ENCODE measurements around the gene KCNMB2.

The KCNMB2 gene

DNA sequence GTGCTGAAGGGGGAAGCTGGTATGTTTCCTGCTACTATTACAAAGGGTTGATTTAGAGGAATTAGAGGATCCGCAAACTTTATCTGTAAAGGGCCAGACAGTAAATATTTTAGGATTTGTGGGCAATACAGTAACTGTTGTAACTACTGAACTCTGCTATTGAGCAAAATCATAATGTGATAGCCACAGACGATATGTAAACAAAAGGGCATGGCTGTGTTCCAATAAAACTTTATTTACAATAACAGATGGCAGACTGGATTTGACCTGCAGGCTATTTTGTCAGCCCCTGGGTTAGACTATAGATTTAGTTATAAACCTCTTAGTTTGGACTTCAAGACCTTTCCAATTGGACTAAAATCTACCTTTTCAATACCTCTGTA is 27.8 kb upstream of the KCNMB2 start:
- H2AFZ ChIP-seq (ENCODE audit: low read depth, low read length) = no peak overlapping the region
- no peaks in the 10 kb centered on the region for H4K20me1 ChIP-seq (ENCODE audit: insufficient read depth, low read length)
- no peaks in the 10 kb centered on the region for H3K4me1 ChIP-seq (ENCODE audit: low read length)
- no peak overlapping the region for H3K27ac ChIP-seq (ENCODE audit: low read length)
- no peak overlapping the region for H3K4me2 ChIP-seq (ENCODE audit: low read length)
- H3K9me3 ChIP-seq (ENCODE audit: insufficient read depth, low read length) = no peaks in the 10 kb centered on the region
- H3K4me3 ChIP-seq (ENCODE audit: low read length) = no peak overlapping the region
- TF ChIP-seq EZH2phosphoT487 (IDR thresholded peaks at IDR 0.05; ENCODE audit: low read depth) = no peak
- no peak overlapping the region for H3K9ac ChIP-seq (ENCODE audit: low read length)
- H3K36me3 ChIP-seq (replicated peaks; ENCODE audit: low read depth, low read length) = no peaks in the 10 kb centered on the region
- no peaks in the 10 kb centered on the region for H3K79me2 ChIP-seq (ENCODE audit: low read length)
- H3K27me3 ChIP-seq (ENCODE audit: low read depth, low read length) = no peaks in the 10 kb centered on the region

DNA sequence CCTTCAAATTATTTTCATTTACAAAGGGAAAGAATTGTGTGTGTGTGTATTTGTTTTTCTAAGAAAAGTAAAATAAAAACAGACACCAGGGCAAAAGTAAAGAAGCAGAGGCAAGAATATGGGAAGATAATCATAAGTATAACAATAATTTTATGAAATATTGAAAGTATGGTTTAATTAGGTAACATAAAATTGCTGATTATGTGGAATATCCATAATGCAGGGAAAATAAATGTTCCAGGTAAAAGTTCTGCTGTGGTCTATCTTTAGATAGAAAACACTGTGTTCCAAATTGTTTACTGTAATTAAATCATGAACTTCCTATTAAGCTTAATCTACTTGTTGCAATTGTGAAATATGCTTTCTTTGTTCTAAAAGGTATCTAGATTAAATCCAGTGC is 25.7 kb upstream of the KCNMB2 start:
- no peak overlapping the region for H3K4me2 ChIP-seq (ENCODE audit: low read length)

DNA sequence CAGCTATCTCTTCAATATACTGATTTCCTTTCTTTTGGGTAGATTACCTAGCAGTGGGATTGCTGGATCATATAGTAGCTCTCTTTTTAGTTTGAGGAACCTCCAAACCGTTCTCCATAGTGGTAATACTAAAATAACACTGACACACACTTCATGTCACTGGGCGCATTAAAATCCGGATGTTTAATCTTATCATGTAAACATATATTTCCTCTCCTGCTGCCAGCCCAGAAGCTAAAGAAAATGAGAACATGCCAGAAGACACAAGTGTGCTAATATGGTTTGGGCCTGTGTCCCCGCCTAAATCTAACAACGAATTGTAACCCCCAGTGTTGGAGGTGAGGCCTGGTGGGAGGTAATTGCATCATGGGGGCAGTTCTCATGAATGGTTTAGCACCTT is 23.6 kb upstream of the KCNMB2 start:
- H3K9me3 ChIP-seq (ENCODE audit: insufficient read depth, low read length) = no peaks in the 10 kb centered on the region
- H3K36me3 ChIP-seq (replicated peaks; ENCODE audit: low read depth, low read length) = no peaks in the 10 kb centered on the region
- H3K4me2 ChIP-seq (ENCODE audit: low read length) = no peak overlapping the region
- H3K27ac ChIP-seq (ENCODE audit: low read length) = no peak overlapping the region
- H2AFZ ChIP-seq (ENCODE audit: low read depth, low read length) = no peak overlapping the region
- no peaks in the 10 kb centered on the region for H3K79me2 ChIP-seq (ENCODE audit: low read length)
- no peak overlapping the region for H3K4me3 ChIP-seq (ENCODE audit: low read length)
- no peaks in the 10 kb centered on the region for H4K20me1 ChIP-seq (ENCODE audit: insufficient read depth, low read length)
- H3K27me3 ChIP-seq (ENCODE audit: low read depth, low read length) = no peaks in the 10 kb centered on the region
- TF ChIP-seq, protein P1, sequence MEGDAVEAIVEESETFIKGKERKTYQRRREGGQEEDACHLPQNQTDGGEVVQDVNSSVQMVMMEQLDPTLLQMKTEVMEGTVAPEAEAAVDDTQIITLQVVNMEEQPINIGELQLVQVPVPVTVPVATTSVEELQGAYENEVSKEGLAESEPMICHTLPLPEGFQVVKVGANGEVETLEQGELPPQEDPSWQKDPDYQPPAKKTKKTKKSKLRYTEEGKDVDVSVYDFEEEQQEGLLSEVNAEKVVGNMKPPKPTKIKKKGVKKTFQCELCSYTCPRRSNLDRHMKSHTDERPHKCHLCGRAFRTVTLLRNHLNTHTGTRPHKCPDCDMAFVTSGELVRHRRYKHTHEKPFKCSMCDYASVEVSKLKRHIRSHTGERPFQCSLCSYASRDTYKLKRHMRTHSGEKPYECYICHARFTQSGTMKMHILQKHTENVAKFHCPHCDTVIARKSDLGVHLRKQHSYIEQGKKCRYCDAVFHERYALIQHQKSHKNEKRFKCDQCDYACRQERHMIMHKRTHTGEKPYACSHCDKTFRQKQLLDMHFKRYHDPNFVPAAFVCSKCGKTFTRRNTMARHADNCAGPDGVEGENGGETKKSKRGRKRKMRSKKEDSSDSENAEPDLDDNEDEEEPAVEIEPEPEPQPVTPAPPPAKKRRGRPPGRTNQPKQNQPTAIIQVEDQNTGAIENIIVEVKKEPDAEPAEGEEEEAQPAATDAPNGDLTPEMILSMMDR (IDR thresholded peaks at IDR 0.05; ENCODE audit: low read depth, low read length) = no peak
- no peak for TF ChIP-seq EZH2phosphoT487 (IDR thresholded peaks at IDR 0.05; ENCODE audit: low read depth)
- H3K4me1 ChIP-seq (ENCODE audit: low read length) = no peaks in the 10 kb centered on the region
- no peak overlapping the region for H3K9ac ChIP-seq (ENCODE audit: low read length)

More for the DNA sequence above, 25.7 kb upstream of the KCNMB2 start:
- H3K4me3 ChIP-seq (ENCODE audit: low read length) = no peak overlapping the region
- no peaks in the 10 kb centered on the region for H3K9me3 ChIP-seq (ENCODE audit: insufficient read depth, low read length)
- H4K20me1 ChIP-seq (ENCODE audit: insufficient read depth, low read length) = no peaks in the 10 kb centered on the region
- no peaks in the 10 kb centered on the region for H3K36me3 ChIP-seq (replicated peaks; ENCODE audit: low read depth, low read length)
- no peak overlapping the region for H3K27ac ChIP-seq (ENCODE audit: low read length)
- H3K79me2 ChIP-seq (ENCODE audit: low read length) = no peaks in the 10 kb centered on the region
- H3K4me1 ChIP-seq (ENCODE audit: low read length) = no peaks in the 10 kb centered on the region
- TF ChIP-seq, protein P1 (IDR thresholded peaks at IDR 0.05; ENCODE audit: low read depth, low read length) = no peak
- no peak for TF ChIP-seq EZH2phosphoT487 (IDR thresholded peaks at IDR 0.05; ENCODE audit: low read depth)
- H3K27me3 ChIP-seq (ENCODE audit: low read depth, low read length) = no peaks in the 10 kb centered on the region
- no peak overlapping the region for H2AFZ ChIP-seq (ENCODE audit: low read depth, low read length)
- no peak overlapping the region for H3K9ac ChIP-seq (ENCODE audit: low read length)

DNA sequence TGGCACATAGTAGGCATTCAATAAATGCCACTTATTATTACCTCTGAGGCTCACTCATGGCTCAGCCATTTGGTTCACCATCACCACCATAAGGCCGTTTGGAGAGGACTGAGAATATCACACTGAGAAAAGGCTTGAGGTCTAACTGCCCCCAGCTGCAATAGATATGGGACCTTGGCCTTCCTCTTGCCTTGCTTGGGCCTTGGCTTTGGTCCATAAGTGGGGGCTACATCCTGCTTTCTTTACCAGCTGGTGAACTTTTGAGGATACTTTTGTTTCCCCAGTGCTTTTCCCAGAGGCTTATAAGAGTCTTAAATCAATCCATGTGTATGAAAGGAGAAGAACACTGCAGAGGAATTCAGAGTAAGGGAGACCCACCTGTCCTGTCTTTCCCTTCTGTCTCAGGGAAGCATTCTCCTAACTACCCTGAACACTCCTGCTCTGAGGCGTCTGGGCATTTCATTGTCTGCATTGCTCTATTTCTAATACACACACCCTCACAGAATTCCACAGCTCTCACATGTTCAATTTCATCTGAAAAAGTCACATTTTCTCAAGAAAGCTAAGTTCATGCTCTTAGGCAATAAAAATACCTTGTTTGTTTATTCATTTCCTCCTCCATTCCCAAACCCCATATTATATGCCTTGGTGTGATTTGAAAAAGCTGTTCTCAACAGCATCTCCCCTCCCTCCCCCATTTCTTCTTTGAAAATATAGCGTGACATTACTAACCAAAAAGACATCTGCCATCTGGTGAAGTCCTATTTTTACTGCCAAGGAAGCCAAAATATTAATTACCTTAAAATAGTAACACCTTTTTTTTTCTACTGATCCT is 22.5 kb upstream of the KCNMB2 start:
- H3K27ac ChIP-seq (ENCODE audit: low read length) = no peak overlapping the region
- H3K9ac ChIP-seq (ENCODE audit: low read length) = no peak overlapping the region
- H3K4me3 ChIP-seq (ENCODE audit: low read length) = no peak overlapping the region
- H2AFZ ChIP-seq (ENCODE audit: low read depth, low read length) = no peak overlapping the region
- no peak overlapping the region for H3K4me2 ChIP-seq (ENCODE audit: low read length)
- no peaks in the 10 kb centered on the region for H3K79me2 ChIP-seq (ENCODE audit: low read length)
- no peaks in the 10 kb centered on the region for H3K36me3 ChIP-seq (replicated peaks; ENCODE audit: low read depth, low read length)
- H3K4me1 ChIP-seq (ENCODE audit: low read length) = peaks cover 9% of the 10 kb centered on the region
- no peaks in the 10 kb centered on the region for H4K20me1 ChIP-seq (ENCODE audit: insufficient read depth, low read length)
- H3K9me3 ChIP-seq (ENCODE audit: insufficient read depth, low read length) = no peaks in the 10 kb centered on the region
- H3K27me3 ChIP-seq (ENCODE audit: low read depth, low read length) = no peaks in the 10 kb centered on the region
- TF ChIP-seq, protein P1 (IDR thresholded peaks at IDR 0.05; ENCODE audit: low read depth, low read length) = no peak
- TF ChIP-seq EZH2phosphoT487 (IDR thresholded peaks at IDR 0.05; ENCODE audit: low read depth) = no peak

Measured in OCI-LY3 (cell line).